Endothelial cell of umbilical vein (primary cell): Measurements from ENCODE around the gene PEAR1. TPM values are rescaled to one million over a fixed set of nuclear protein-coding genes. Genes with fewer than 3 reads are reported as not detected.

Experiments used
- BruUV-seq: library from RNA; stranded (reverse); fragments of 400-500 nt; replicated peaks from 2 replicates; lab custom pipeline; 2021; lab: Mats Ljungman, UMichigan
- CTCF ChIA-PET: fragments of 300-600, 350-600 bp; sonication (Branson Sonifier 250); formaldehyde crosslinking; loops from one replicate; lab custom pipeline; 2021; ENCODE audit warnings: antibody characterized with exemption, inconsistent platforms; lab: Charles Lee
- POLR2A ChIA-PET: fragments of 300-600, 350-600 bp; sonication (Branson Sonifier 250); formaldehyde crosslinking; loops from one replicate; lab custom pipeline; 2021; ENCODE audit warnings: antibody characterized with exemption, inconsistent platforms; lab: Charles Lee
- DNase-seq: peaks from one replicate; pipeline ENCODE4 v3.0.0-alpha.2; 2011; ENCODE audit warnings: low read depth, low spot score
- FAIRE-seq: peaks from 2 replicates; lab custom pipeline; 2011; peaks lifted over from hg19 to GRCh38; lab: Jason Lieb, UNC
- H2AFZ ChIP-seq: 2 replicates; pipeline ENCODE4 v1.6.0; 2012; ENCODE audit warnings: low read depth, low read length, control low read depth, inconsistent platforms
- H3K27ac ChIP-seq: 2 replicates; pipeline ENCODE4 v1.5.1; 2011; ENCODE audit warnings: low read depth, mild to moderate bottlenecking, control low read depth, low read length, moderate library complexity; ENCODE audit not compliant: insufficient read depth
- H3K27me3 ChIP-seq, 2 experiments: 2 replicates each; pipeline versions ENCODE4 v1.6.0 to v1.6.1; 2011; ENCODE audit warnings: low read length in 2 of 2, mixed read lengths in 1 of 2; ENCODE audit not compliant: control insufficient read depth in 2 of 2, insufficient read depth in 2 of 2
- H3K36me3 ChIP-seq, 2 experiments: 2 replicates in 1 of 2; 3 replicates in 1 of 2; pipeline ENCODE4 v1.5.1; 2011; ENCODE audit warnings: low read length in 2 of 2, mild to moderate bottlenecking in 1 of 2, moderate library complexity in 1 of 2; ENCODE audit not compliant: control insufficient read depth in 2 of 2, insufficient read depth in 2 of 2; ENCODE audit errors: extremely low read depth in 1 of 2
- H3K4me1 ChIP-seq: 3 replicates; pipeline ENCODE4 v1.5.1; 2011; ENCODE audit warnings: mild to moderate bottlenecking, low read length; ENCODE audit not compliant: control insufficient read depth, insufficient read depth; ENCODE audit errors: extremely low read depth
- H3K4me2 ChIP-seq: 2 replicates; pipeline ENCODE4 v1.6.1; 2011; ENCODE audit warnings: low read length, control low read depth, mixed read lengths; ENCODE audit not compliant: insufficient read depth
- H3K4me3 ChIP-seq, 3 experiments: fragments of 200-600 bp in 1 of 3; sonication (generic), shearing (Covaris generic) in 1 of 3; replicated peaks in 1 of 3; 2 replicates each; pipeline ENCODE4 v1.5.1; 2011 to 2016; ENCODE audit warnings: control low read depth in 3 of 3, low read length in 3 of 3, mild to moderate bottlenecking in 2 of 3, inconsistent platforms in 1 of 3, low read depth in 1 of 3, moderate library complexity in 1 of 3; ENCODE audit not compliant: insufficient read depth in 1 of 3
- H3K79me2 ChIP-seq: 2 replicates; pipeline ENCODE4 v1.6.0; 2012; ENCODE audit warnings: low read length, inconsistent platforms; ENCODE audit not compliant: control insufficient read depth, insufficient read depth
- H3K9ac ChIP-seq: replicated peaks from 2 replicates; pipeline ENCODE3; 2011; ENCODE audit warnings: low read length, control low read depth; ENCODE audit not compliant: insufficient read depth; ENCODE audit errors: extremely low read depth
- H3K9me1 ChIP-seq: replicated peaks from 3 replicates; pipeline ENCODE4 v1.6.0; 2011; ENCODE audit warnings: mild to moderate bottlenecking, low read length; ENCODE audit not compliant: control insufficient read depth, insufficient read depth; ENCODE audit errors: extremely low read depth
- H3K9me3 ChIP-seq: replicated peaks from 2 replicates; pipeline ENCODE4 v1.5.1; 2012; ENCODE audit warnings: low read length, inconsistent platforms; ENCODE audit not compliant: control insufficient read depth, insufficient read depth
- H4K20me1 ChIP-seq: replicated peaks from 2 replicates; pipeline ENCODE3; 2011; ENCODE audit warnings: mild to moderate bottlenecking, low read length; ENCODE audit not compliant: control insufficient read depth, insufficient read depth; ENCODE audit errors: extremely low read depth
- CTCF ChIP-seq, 2 donors: IDR thresholded peaks; 1 replicate in 1 of 2; 2 replicates in 1 of 2; pipeline ENCODE4 v1.5.1; 2011; ENCODE audit warnings: low read length in 2 of 2, mild to moderate bottlenecking in 2 of 2, moderate library complexity in 2 of 2, control low read depth in 1 of 2, inconsistent platforms in 1 of 2, low read depth in 1 of 2; ENCODE audit not compliant: insufficient read depth in 1 of 2; ENCODE audit errors: extremely low read depth in 1 of 2
- EZH2 ChIP-seq: IDR thresholded peaks from 2 replicates; pipeline ENCODE4 v1.6.1; 2012; ENCODE audit warnings: borderline replicate concordance, low read depth, mild to moderate bottlenecking, moderate library complexity, low read length, inconsistent platforms; ENCODE audit not compliant: severe bottlenecking
- JUN ChIP-seq: IDR thresholded peaks from 2 replicates; pipeline ENCODE4 v1.6.1; 2011; ENCODE audit warnings: borderline replicate concordance, low read depth; ENCODE audit not compliant: insufficient read length, insufficient read depth
- MYC ChIP-seq: IDR thresholded peaks from one replicate; pipeline ENCODE4 v1.6.1; 2011; ENCODE audit warnings: mild to moderate bottlenecking, low read depth, low read length
- POLR2A ChIP-seq: IDR thresholded peaks from 2 replicates; pipeline ENCODE4 v1.6.1; 2012; ENCODE audit warnings: low read depth, mild to moderate bottlenecking, control low read depth, low read length
- dilution Hi-C: fragments of 300-500 bp; cut with MboI; formaldehyde crosslinking; loops from one replicate; pipeline ENCODE4 v1.15.0; 2019; ENCODE audit warnings: low sequenced_read_pairs; ENCODE audit not compliant: extremely low pct_ligation_motif_present
- intact Hi-C: fragments of 100-400 bp; cut with micrococcal nuclease; formaldehyde crosslinking; loops from one replicate; pipeline ENCODE4 v1.10.0; 2022
- polyA plus RNA-seq, 4 experiments: library from polyadenylated mRNA; depleted of rRNA in 3 of 4; stranded (reverse) in 3 of 4; unstranded in 1 of 4; fragments of >200 nt; gene quantifications; 2 replicates each; pipeline versions ENCODE4 v1.2.1 to v1.2.3, GENCODE V29; 2011 to 2012; ENCODE audit warnings: missing spikeins in 1 of 4
- total RNA-seq: library from RNA; stranded (reverse); gene quantifications from 2 replicates; pipeline ENCODE4 v1.2.3, GENCODE V29; 2021
- TF ChIP-seq, protein P1 (sequence below): IDR thresholded peaks from 2 replicates; pipeline ENCODE4 v1.6.1; 2011; ENCODE audit not compliant: insufficient read depth, insufficient read length

PEAR1 gene
- total and polyA plus RNA-seq, 2 donors (not counting 3 experiments of a cell fraction or from before 2014, with no cell fraction given): 90.7 to 106 TPM

DNA sequence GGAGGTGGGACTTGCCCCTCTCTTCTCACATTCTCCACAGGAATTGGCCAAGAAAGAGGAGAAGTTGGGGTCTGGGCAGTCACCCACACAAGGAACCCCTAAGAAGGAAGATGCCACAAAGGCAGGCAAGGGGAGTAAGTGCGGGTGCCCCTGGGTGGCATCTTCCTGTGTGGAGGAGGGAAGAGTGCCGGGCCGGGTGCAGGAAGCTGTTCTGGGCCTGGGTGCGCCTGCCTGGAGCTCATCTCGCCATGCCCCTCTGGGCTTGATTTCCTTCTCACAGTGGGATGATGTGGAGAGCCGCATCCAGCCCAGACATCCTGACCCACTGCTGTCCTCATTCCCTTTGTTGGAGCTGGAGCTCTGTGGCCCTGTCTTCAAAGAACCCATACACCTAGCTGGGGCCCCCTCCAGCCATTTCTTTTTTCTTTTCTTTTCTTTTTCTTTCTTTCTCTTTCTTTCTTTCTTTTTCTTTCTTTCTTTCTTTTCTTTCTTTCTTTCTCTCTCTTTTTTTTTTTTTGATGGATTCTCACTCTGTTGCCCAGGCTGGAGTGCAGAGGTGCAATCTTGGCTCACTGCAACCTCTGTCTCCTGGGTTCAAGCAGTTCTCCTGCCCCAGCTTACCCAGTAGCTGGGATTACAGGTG is 36.2 kb downstream of the PEAR1 start:
- dilution Hi-C loops: no loop called here
- DNase-seq: no peak

More for the DNA sequence above, 36.2 kb downstream of the PEAR1 start:
- H2AFZ ChIP-seq: no peak overlapping the region
- intact Hi-C loops: loop anchor here (5.0 kb wide), 2 partner anchors 228 to 302 kb away; no protein-coding TSS in a partner anchor
- H3K27ac ChIP-seq: no peak overlapping the region
- H3K36me3 ChIP-seq: no peaks in the 10 kb centered on the region
- no peak overlapping the region for H3K4me2 ChIP-seq
- no peak for TF ChIP-seq POLR2A
- TF ChIP-seq, protein P1, sequence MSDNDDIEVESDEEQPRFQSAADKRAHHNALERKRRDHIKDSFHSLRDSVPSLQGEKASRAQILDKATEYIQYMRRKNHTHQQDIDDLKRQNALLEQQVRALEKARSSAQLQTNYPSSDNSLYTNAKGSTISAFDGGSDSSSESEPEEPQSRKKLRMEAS: no peak
- no peak for TF ChIP-seq MYC
- TF ChIP-seq JUN: no peak
- no peak for TF ChIP-seq CTCF (IDR thresholded peaks at IDR 0.05; ENCODE audit: extremely low read depth in 1 of 2, insufficient read depth in 1 of 2, low read depth in 1 of 2, low read length in 2 of 2)
- TF ChIP-seq EZH2: no peak
- BruUV-seq: no TSS peak
- ChIA-PET POLR2A (interaction anchor here (0.5 to 1.0 kb wide), 2 partner anchors 42 to 145 kb away, joined by 3 to 4 read pairs; no protein-coding TSS in a partner anchor), CTCF (interaction anchor here (0.7 to 11.2 kb wide), 7 partner anchors 38 to 240 kb away, joined by 3 to 312 read pairs (median 22); partner anchors contain the start of genes ISG20L2, METTL25B and PEAR1)
- peaks cover 0 to 8% of the 10 kb centered on the region in 2 experiments for H3K27me3 ChIP-seq
- H3K9ac ChIP-seq: no peak overlapping the region
- no peaks in the 10 kb centered on the region for H3K9me1 ChIP-seq
- no peaks in the 10 kb centered on the region for H3K79me2 ChIP-seq
- no peak overlapping the region for H3K4me3 ChIP-seq
- H3K4me1 ChIP-seq: peaks cover 2% of the 10 kb centered on the region
- no peaks in the 10 kb centered on the region for H3K9me3 ChIP-seq
- FAIRE-seq: no peak
- no peaks in the 10 kb centered on the region for H4K20me1 ChIP-seq
